NB4 (cell line): ENCODE data around the gene NAPSA.

Experiments
- DNase-seq: peaks from one replicate; pipeline ENCODE4 v3.0.0; 2010; ENCODE audit warnings: low read depth
- H3K4me3 ChIP-seq: one replicate; pipeline ENCODE4 v1.5.1; 2011; ENCODE audit warnings: mild to moderate bottlenecking, low read depth, low read length, moderate library complexity
- MYC ChIP-seq: IDR thresholded peaks from 2 replicates; pipeline ENCODE4 v1.6.1; 2011; ENCODE audit warnings: low read depth, low read length
- POLR2A ChIP-seq: IDR thresholded peaks from 2 replicates; pipeline ENCODE4 v1.6.1; 2011; ENCODE audit warnings: mild to moderate bottlenecking; ENCODE audit not compliant: insufficient read length; ENCODE audit errors: extremely low read depth
- TF ChIP-seq, protein P1 (sequence below): IDR thresholded peaks from one replicate; pipeline ENCODE4 v1.5.1; 2012; ENCODE audit warnings: low read depth, low read length
- TF ChIP-seq, protein P2 (sequence below): IDR thresholded peaks from 2 replicates; pipeline ENCODE4 v1.6.1; 2011; ENCODE audit warnings: low read depth, low read length

The NAPSA gene

GRCh38 chr19:50327013-50327412, 38.4 kb downstream of the NAPSA start:
- no peak overlapping the region for H3K4me3 ChIP-seq
- no peak for DNase-seq
- no peak for TF ChIP-seq MYC

- no peak for DNase-seq
- TF ChIP-seq, protein P1, sequence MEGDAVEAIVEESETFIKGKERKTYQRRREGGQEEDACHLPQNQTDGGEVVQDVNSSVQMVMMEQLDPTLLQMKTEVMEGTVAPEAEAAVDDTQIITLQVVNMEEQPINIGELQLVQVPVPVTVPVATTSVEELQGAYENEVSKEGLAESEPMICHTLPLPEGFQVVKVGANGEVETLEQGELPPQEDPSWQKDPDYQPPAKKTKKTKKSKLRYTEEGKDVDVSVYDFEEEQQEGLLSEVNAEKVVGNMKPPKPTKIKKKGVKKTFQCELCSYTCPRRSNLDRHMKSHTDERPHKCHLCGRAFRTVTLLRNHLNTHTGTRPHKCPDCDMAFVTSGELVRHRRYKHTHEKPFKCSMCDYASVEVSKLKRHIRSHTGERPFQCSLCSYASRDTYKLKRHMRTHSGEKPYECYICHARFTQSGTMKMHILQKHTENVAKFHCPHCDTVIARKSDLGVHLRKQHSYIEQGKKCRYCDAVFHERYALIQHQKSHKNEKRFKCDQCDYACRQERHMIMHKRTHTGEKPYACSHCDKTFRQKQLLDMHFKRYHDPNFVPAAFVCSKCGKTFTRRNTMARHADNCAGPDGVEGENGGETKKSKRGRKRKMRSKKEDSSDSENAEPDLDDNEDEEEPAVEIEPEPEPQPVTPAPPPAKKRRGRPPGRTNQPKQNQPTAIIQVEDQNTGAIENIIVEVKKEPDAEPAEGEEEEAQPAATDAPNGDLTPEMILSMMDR, result no peak
- TF ChIP-seq, protein P2, sequence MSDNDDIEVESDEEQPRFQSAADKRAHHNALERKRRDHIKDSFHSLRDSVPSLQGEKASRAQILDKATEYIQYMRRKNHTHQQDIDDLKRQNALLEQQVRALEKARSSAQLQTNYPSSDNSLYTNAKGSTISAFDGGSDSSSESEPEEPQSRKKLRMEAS, result no peak
- H3K4me3 ChIP-seq, result no peak overlapping the region
Observed at GRCh38 chr19:50326101-50326664, 39.3 kb downstream of the NAPSA start.

GRCh38 chr19:50325310-50326100, 39.9 kb downstream of the NAPSA start:
- no peak overlapping the region for H3K4me3 ChIP-seq
- DNase-seq, result peak; percentile 67
- TF ChIP-seq, protein P2, result no peak

DNA sequence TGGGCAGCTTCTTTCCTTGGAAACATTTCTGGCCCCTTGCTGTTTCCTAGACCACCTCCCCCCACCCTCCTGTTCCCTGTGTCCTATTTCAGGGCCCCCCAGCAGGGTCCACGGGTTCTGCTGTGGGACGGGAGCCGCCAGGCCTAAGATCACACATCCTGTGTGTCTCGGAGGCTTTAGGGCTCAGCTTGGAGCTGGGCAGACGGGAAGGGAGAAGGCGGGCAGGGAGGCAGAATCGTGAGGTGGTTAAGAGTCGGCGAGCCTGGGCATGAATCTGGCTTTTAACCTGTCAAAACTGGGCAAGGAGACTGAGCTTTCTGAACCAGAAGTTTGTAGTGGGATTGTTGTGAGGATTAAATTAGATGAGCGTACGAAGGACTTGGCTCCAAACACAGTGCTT, 41.1 kb downstream of the NAPSA start:
- H3K4me3 ChIP-seq, result no peak overlapping the region
- TF ChIP-seq, protein P2, result no peak
- TF ChIP-seq MYC, result no peak
- TF ChIP-seq, protein P1, result no peak
- DNase-seq, result no peak

- no peak for DNase-seq
- TF ChIP-seq, protein P1, result no peak
- TF ChIP-seq, protein P2, result no peak
- TF ChIP-seq MYC, result no peak
- no peak for TF ChIP-seq POLR2A
- no peak overlapping the region for H3K4me3 ChIP-seq
Observed at GRCh38 chr19:50323782-50324133, 41.7 kb downstream of the NAPSA start.

- no peak overlapping the region for H3K4me3 ChIP-seq
- TF ChIP-seq, protein P1, result no peak
- TF ChIP-seq POLR2A (no peak), MYC (no peak)
- TF ChIP-seq, protein P2, result no peak
- DNase-seq, result no peak
Observed at GRCh38 chr19:50322931-50323781, 42.3 kb downstream of the NAPSA start.
